ENCODE measurements around the gene ARHGEF26.

The ARHGEF26 gene, protein sequence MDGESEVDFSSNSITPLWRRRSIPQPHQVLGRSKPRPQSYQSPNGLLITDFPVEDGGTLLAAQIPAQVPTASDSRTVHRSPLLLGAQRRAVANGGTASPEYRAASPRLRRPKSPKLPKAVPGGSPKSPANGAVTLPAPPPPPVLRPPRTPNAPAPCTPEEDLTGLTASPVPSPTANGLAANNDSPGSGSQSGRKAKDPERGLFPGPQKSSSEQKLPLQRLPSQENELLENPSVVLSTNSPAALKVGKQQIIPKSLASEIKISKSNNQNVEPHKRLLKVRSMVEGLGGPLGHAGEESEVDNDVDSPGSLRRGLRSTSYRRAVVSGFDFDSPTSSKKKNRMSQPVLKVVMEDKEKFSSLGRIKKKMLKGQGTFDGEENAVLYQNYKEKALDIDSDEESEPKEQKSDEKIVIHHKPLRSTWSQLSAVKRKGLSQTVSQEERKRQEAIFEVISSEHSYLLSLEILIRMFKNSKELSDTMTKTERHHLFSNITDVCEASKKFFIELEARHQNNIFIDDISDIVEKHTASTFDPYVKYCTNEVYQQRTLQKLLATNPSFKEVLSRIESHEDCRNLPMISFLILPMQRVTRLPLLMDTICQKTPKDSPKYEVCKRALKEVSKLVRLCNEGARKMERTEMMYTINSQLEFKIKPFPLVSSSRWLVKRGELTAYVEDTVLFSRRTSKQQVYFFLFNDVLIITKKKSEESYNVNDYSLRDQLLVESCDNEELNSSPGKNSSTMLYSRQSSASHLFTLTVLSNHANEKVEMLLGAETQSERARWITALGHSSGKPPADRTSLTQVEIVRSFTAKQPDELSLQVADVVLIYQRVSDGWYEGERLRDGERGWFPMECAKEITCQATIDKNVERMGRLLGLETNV

GRCh38 chr3:154120961-154121700 is at the start of gene ARHGEF26:
ARHGEF26 (plus strand) TSS chr3:154121390; CDS start chr3:154121993, 603 bp downstream.
- peak; percentile 92 for DNase-seq (ENCODE audit: low read depth)
- H3K4me3 ChIP-seq (ENCODE audit: low read length), result peak within 1 kb of the TSS; percentile 71
- no peak for TF ChIP-seq CTCF (IDR thresholded peaks at IDR 0.05; ENCODE audit: insufficient read depth, low read depth, low read length, missing control alignments)

DNA sequence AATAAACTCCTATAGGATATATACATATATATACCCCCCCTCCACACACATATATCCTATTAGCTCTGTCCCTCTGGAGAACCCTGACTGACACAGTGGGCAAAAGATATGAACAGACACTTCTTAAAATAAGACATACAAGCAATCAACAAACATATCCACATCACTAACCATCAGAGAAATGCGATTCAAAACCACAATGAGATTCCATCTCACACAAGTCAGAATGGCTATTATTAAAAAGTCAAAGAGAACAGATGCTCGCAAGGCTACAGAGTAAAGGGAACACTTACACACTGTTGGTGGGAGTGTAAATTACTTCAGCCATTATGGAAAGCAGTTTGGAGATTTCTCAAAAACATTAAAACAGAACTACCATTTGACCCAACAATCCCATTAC is 46.2 kb upstream of the ARHGEF26 start:
- TF ChIP-seq CTCF (IDR thresholded peaks at IDR 0.05; ENCODE audit: insufficient read depth, low read depth, low read length, missing control alignments), result no peak
- DNase-seq (ENCODE audit: low read depth), result no peak

GRCh38 chr3:154078672-154079071 is 42.5 kb upstream of the ARHGEF26 start:
- no peak for DNase-seq (ENCODE audit: low read depth)
- no peak for TF ChIP-seq CTCF (IDR thresholded peaks at IDR 0.05; ENCODE audit: insufficient read depth, low read depth, low read length, missing control alignments)
- H3K4me3 ChIP-seq (ENCODE audit: low read length), result no peak overlapping the region

More for the DNA sequence above, 46.2 kb upstream of the ARHGEF26 start:
- H3K4me3 ChIP-seq (ENCODE audit: low read length), result no peak overlapping the region

DNA sequence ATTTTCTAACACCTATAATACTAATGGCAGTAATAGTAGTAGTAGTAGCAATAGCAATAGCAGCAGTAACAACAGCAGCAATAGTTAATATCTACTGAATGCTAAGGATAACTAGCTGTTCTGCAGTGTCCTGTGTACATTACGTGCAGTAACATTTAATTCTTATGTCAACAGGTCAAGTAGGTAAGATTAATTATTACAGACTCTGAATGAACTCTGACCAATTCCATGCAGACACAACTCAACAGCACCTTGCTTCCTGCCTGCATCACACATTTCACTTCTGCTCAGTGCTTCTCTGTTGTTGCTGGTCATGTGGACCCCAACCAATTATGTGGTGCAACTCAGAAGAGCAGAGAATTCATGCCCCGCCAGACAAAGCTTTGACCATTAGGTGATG is 39.9 kb upstream of the ARHGEF26 start:
- H3K4me3 ChIP-seq (ENCODE audit: low read length), result no peak overlapping the region
- DNase-seq (ENCODE audit: low read depth), result no peak
- TF ChIP-seq CTCF (IDR thresholded peaks at IDR 0.05; ENCODE audit: insufficient read depth, low read depth, low read length, missing control alignments), result no peak

- no peak overlapping the region for H3K4me3 ChIP-seq (ENCODE audit: low read length)
- no peak for DNase-seq (ENCODE audit: low read depth)
- no peak for TF ChIP-seq CTCF (IDR thresholded peaks at IDR 0.05; ENCODE audit: insufficient read depth, low read depth, low read length, missing control alignments)
Measured at GRCh38 chr3:154085071-154085470, 36.1 kb upstream of the ARHGEF26 start.

GRCh38 chr3:154085799-154086198 is 35.4 kb upstream of the ARHGEF26 start:
- TF ChIP-seq CTCF (IDR thresholded peaks at IDR 0.05; ENCODE audit: insufficient read depth, low read depth, low read length, missing control alignments), result no peak
- DNase-seq (ENCODE audit: low read depth), result no peak
- H3K4me3 ChIP-seq (ENCODE audit: low read length), result no peak overlapping the region

Data from epithelial cell of esophagus (primary cell).